HEK293 (cell line): ENCODE results near the gene DLGAP4.

Experiments used
- CTCF ChIP-seq: fragments of 450-650 bp; formaldehyde crosslinking; IDR thresholded peaks from 2 replicates; pipeline ENCODE4 v1.5.1; 2016; ENCODE audit warnings: missing biosample characterization, missing genetic modification characterization
- TCF7L2 ChIP-seq: IDR thresholded peaks from 2 replicates; pipeline ENCODE4 v1.6.1; 2011; ENCODE audit warnings: low read depth, mild to moderate bottlenecking, inconsistent platforms, low read length, moderate library complexity, borderline replicate concordance

GRCh38 chr20:36547186-36548005, 241.3 kb downstream of the DLGAP4 start:
- TF ChIP-seq TCF7L2 (no peak), CTCF (no peak)
